AG04450 (cell line): Measurements from ENCODE around the gene UXS1. TPM values are rescaled to one million over a fixed set of nuclear protein-coding genes. Genes with fewer than 3 reads are reported as not detected.

Source experiments
- CTCF ChIA-PET: fragments of 300-600, 350-600 bp; formaldehyde crosslinking; extraction: SDS; loops from one replicate; lab custom pipeline; 2022; ENCODE audit warnings: antibody characterized with exemption, inconsistent platforms; lab: Charles Lee
- POLR2A ChIA-PET: fragments of 350-600 bp; formaldehyde crosslinking; extraction: SDS; loops from one replicate; lab custom pipeline; 2021; ENCODE audit warnings: antibody characterized with exemption, inconsistent platforms; lab: Yijun Ruan, JAX
- DNase-seq: peaks from one replicate; pipeline ENCODE4 v3.0.0-alpha.2; 2011; ENCODE audit warnings: low read depth, low spot score
- H3K27ac ChIP-seq: one replicate; pipeline ENCODE4 v1.5.1; 2012; ENCODE audit warnings: low read depth, low read length, control low read depth
- H3K27me3 ChIP-seq: one replicate; pipeline ENCODE4 v1.6.0; 2012; ENCODE audit warnings: low read length; ENCODE audit not compliant: control insufficient read depth, insufficient read depth
- H3K4me3 ChIP-seq: 2 replicates; pipeline ENCODE4 v1.5.1; 2011; ENCODE audit warnings: mild to moderate bottlenecking, low read depth, low read length, control low read depth
- H3K9me3 ChIP-seq: 2 replicates; pipeline ENCODE4 v1.5.1; 2012; ENCODE audit warnings: low read length; ENCODE audit not compliant: control insufficient read depth, insufficient read depth
- CTCF ChIP-seq: IDR thresholded peaks from 2 replicates; pipeline ENCODE4 v1.5.1; 2011; ENCODE audit warnings: low read depth, low read length, control low read depth, inconsistent platforms
- polyA plus RNA-seq: library from polyadenylated mRNA; depleted of rRNA; stranded (reverse); fragments of >200 nt; gene quantifications from 2 replicates; pipeline ENCODE4 v1.2.3, GENCODE V29; 2011

The UXS1 gene
- polyA plus RNA-seq, 1 experiment, result 53.2 TPM

- Histone ChIP-seq H3K9me3 (peaks cover 7% of the 10 kb centered on the region; the same call in 1 of the 2 replicates), H3K4me3 (no peak overlapping the region), H3K27me3 (no peaks in the 10 kb centered on the region), H3K27ac (no peak overlapping the region)
- no peak for DNase-seq
- no peak for TF ChIP-seq CTCF
- CTCF ChIA-PET, result interaction anchor here (0.8 kb wide), 1 partner anchor 8 kb away, joined by 3 read pairs; no protein-coding TSS in a partner anchor
- POLR2A ChIA-PET, result no interaction called here
Observed at GRCh38 chr2:106158131-106158530, 36.0 kb downstream of the UXS1 start.

- CTCF ChIA-PET, result interaction anchor here (0.8 to 1.4 kb wide), 2 partner anchors 9 to 10 kb away, joined by 3 read pairs; no protein-coding TSS in a partner anchor
- Histone ChIP-seq H3K9me3 (peaks cover 7% of the 10 kb centered on the region; the same call in 1 of the 2 replicates), H3K27me3 (no peaks in the 10 kb centered on the region), H3K27ac (no peak overlapping the region), H3K4me3 (no peak overlapping the region)
- no peak for DNase-seq
- TF ChIP-seq CTCF, result no peak
- POLR2A ChIA-PET, result no interaction called here
Observed at GRCh38 chr2:106157416-106157815, 36.7 kb downstream of the UXS1 start.

- H3K27me3 ChIP-seq, result no peaks in the 10 kb centered on the region
- TF ChIP-seq CTCF, result no peak
- peaks cover 7% of the 10 kb centered on the region; the same call in 1 of the 2 replicates for H3K9me3 ChIP-seq
- POLR2A ChIA-PET, result no interaction called here
- H3K27ac ChIP-seq, result no peak overlapping the region
- no peak overlapping the region for H3K4me3 ChIP-seq
- CTCF ChIA-PET, result interaction anchor here (1.4 kb wide), 1 partner anchor 11 kb away, joined by 3 read pairs; no protein-coding TSS in a partner anchor
- no peak for DNase-seq
Observed at GRCh38 chr2:106156305-106157296, 37.5 kb downstream of the UXS1 start.

- Histone ChIP-seq H3K27me3 (no peaks in the 10 kb centered on the region), H3K4me3 (no peak overlapping the region), H3K27ac (no peak overlapping the region), H3K9me3 (peaks cover 7% of the 10 kb centered on the region; the same call in 1 of the 2 replicates)
- ChIA-PET CTCF (no interaction called here), POLR2A (no interaction called here)
- TF ChIP-seq CTCF, result no peak
- no peak for DNase-seq
Observed at GRCh38 chr2:106153781-106154180, 40.3 kb downstream of the UXS1 start.

GRCh38 chr2:106147665-106148064 lies 46.4 kb downstream of the UXS1 start:
- POLR2A ChIA-PET, result no interaction called here
- CTCF ChIA-PET, result interaction anchor here (0.6 kb wide), 1 partner anchor 409 kb away, joined by 3 read pairs; no protein-coding TSS in a partner anchor
- TF ChIP-seq CTCF, result no peak
- Histone ChIP-seq H3K27ac (no peak overlapping the region), H3K4me3 (no peak overlapping the region), H3K27me3 (no peaks in the 10 kb centered on the region), H3K9me3 (no peaks in the 10 kb centered on the region)
- DNase-seq, result no peak
